ENCODE measurements around the gene CDKL4.

- no peak for TF ChIP-seq CTCF (CRISPR knock-in tag; IDR thresholded peaks at IDR 0.05)
- no peak for TF ChIP-seq RFX5 (IDR thresholded peaks at IDR 0.05; ENCODE audit: low read depth, low read length)
- TF ChIP-seq RAD51 (IDR thresholded peaks at IDR 0.05; ENCODE audit: borderline replicate concordance), result no peak
- TF ChIP-seq ZBTB49 (CRISPR knock-in tag; IDR thresholded peaks at IDR 0.05; ENCODE audit: borderline replicate concordance), result no peak
- no peak for TF ChIP-seq ZSCAN30 (CRISPR knock-in tag; IDR thresholded peaks at IDR 0.05)
- no peak for TF ChIP-seq HIVEP1 (CRISPR knock-in tag; IDR thresholded peaks at IDR 0.05)
Measured at GRCh38 chr2:39220136-39220535, 23.6 kb downstream of the CDKL4 start.

Measured in HepG2 (cell line).